GM23248 (cell line): ENCODE results near the gene EIPR1.

Source experiments
- EZH2 ChIP-seq: fragments of 200-600 bp; sonication (generic); IDR thresholded peaks from 2 replicates; pipeline ENCODE4 v1.6.1; 2018; ENCODE audit warnings: antibody characterized with exemption, mild to moderate bottlenecking; ENCODE audit not compliant: insufficient read depth, poor library complexity, severe bottlenecking
- EZH2phosphoT487 ChIP-seq: fragments of 200-600 bp; sonication (generic); IDR thresholded peaks from 2 replicates; pipeline ENCODE4 v1.6.1; 2018; ENCODE audit warnings: antibody characterized with exemption, moderate library complexity, mild to moderate bottlenecking, low read depth; ENCODE audit not compliant: insufficient read depth

- no peak for TF ChIP-seq EZH2
- TF ChIP-seq EZH2phosphoT487: no peak
These were observed 228.9 kb downstream of the EIPR1 start for GRCh38 chr2:3148716-3149115.
